Activated CD4-positive, CD25-positive, alpha-beta regulatory T cell (primary cell): ENCODE measurements around the gene RAB31.

Experiments used
- DNase-seq, 4 experiments: peaks; one replicate each; lab custom pipeline; 2025; lab: John Stamatoyannopoulos, UW

RAB31 gene

GRCh38 chr18:9865764-9866490, 157.8 kb downstream of the RAB31 start:
- no peak for DNase-seq

DNA sequence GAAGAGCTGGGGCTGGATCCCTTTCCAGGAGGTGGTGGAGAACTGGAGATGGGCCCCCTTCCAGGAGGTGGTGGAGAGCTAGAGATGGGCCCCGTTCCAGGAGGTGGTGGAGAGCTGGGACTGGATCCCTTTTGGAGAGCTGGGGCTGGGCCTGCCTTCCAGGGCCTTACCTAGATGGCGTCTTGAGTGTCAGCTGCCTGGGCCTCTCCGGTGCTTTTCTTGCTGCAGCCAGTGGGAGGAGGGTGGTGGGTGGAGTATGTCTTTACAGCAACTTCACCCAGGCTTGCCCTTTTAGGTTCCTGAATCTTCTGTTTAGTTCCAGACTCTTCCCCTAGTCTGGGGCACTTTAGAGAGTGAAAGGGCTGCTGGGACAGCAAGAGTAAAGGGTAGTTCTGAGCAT, 158.5 kb downstream of the RAB31 start:
- DNase-seq: no peak

DNA sequence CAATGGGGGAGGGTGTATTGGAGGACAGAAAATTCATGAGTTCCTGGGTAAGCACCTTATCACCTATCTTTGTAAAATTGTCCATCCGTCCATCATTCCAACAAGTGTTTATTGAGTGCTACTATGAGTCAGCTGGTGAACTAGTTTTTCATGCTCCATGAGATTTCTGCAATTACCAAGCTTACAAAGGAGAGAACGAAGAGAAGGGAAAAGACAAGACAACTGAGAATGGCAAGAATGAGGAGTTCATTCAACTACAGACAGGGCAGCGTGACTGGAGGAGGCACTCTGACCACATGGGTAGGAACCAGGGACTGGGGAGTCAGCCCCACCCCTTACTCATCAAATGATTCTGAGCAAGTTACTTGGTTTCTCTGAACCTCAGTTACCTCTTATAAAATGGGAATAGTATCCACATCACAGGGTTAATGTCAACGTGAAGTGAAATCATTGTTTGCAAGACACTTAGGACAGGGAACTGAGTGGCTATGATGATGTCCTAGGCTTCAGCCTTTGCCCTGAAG, 159.0 kb downstream of the RAB31 start:
- DNase-seq: no peak

DNA sequence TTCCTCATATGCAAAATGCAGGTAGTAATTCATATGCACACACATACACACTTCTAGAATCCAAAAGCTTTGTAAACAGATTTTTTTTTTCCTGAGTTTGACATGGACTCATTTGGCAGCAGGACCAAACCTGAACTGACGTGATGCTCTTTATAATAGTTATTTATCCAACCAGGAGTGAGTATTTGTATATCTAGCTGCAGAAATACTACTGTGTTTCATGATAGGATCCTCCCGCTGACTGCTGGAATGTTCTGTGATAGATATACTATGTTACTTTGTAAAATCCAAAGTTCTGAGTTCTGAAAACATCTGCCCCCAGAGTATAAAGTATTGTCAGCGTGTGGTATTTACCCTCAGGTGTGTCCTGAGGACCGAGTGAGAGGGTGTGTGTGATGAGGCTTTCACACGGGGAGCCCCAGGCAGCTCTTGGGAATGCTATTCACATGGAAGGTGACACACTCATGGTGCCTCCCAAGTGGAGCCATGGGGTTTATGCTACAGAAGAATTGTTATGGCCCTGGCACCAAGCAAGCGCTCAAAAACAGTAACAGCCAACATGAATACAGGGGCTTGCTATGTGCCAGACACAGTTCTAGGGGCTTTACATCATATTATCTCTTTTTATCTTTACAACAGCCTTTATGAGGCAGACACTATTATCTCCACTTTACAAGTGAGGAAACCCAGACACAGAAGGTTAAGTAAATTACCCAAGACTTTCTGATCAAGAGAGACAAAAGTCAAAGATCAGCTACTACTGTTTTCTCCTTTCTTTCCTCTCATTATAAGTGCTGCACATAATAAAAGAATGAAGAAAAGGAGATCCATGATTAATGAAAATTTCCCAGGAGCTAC, 161.0 kb downstream of the RAB31 start:
- DNase-seq: no peak

DNA sequence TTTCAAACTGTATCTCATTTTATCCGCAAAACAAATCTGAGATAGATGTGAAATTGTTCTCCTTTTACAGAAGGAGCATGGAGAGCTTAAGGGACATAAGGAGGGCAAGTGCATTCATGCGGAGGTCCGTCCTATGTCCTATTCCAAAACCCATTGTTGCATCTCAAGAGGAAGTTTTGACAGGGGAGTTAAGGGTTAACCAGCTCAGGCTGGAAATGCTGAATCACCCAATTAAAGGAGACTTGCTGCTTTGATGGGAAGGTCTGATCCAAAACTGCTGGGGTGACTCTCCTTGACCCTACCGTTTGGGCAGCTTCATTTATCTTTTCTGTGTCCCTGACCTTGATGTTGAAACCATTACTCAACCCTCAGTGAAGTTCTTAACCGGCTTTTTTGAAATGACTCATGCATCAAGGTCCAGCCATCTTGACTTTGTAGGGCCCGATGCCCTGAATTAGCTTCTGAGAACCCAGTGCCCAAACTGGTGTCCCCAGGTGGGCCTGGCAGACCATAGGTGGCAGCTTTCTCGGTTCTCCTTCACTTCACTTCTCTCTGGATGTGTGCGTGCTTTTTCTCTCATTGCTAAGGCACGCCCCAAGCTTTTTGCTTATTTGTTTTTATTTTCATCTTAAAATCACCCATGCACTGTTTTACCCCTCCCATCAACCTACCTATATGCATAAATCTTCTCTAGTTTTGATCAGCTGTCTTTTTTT, 161.8 kb downstream of the RAB31 start:
- DNase-seq: no peak

DNA sequence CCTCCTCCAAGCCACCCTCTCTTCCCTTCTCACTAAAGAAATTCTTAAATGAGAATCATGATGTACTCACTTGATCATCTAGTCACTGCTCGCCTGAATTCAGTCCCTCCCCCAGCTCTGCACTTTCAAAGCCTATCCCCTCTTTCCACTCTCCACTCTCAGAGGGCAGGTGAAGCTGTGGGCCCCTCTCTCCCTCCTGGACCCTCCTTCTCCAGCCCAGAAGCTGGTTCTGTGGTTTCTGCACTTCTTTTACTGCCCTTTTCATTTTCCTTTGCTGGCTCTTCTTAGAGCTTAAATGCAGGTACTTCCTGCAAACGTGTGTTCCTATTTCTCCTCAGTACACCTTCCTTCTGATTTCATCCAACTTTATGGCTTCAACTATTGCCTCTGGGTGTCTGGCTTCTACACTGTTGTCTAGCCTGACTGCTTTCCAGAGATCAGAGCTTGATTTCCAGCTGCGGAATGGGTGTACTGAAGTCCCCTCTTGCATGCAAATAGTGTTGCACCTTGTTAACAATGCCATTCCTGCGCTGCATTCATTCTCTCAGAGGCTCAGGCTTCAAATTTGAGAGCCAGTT, 162.4 kb downstream of the RAB31 start:
- no peak for DNase-seq

- no peak for DNase-seq
These were observed 163.2 kb downstream of the RAB31 start for GRCh38 chr18:9871244-9871746.

DNA sequence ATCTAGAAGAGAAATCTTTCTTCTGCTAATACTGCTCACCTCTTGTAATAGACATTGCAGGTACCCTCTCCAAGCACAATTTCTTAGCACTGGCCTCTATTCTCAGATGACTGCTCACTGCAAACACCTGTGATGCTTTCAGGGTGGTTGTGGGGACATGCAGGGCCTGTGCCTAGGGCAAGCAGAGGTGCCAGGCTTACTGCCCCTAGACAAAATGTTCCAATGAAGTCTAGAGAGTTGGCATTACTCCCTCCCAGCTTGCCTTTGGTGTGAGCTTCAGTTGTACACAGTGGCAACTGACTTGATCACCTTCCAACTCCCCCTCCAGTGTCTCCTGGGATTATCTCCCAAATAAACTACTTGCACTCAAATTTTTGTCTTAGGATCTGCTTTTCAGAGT, 164.7 kb downstream of the RAB31 start:
- DNase-seq: no peak

DNA sequence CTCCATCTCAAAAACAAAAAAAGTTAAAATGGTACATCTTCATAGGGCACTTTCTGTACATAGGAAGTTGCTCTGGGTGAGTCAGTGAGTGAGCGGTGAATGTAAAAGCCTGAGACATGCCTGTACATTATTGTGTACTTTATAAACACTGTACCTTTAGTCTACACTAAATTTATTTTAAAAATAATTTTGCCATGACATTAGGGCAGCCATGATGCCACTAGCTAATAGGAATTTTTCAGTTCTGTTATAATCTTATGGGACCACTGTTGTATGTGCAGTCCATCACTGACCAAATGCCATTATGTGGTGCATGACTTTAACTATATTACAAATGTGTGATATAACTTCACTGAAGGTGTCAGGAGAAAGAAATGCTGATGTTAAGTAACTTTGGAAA, 166.6 kb downstream of the RAB31 start:
- no peak for DNase-seq

DNA sequence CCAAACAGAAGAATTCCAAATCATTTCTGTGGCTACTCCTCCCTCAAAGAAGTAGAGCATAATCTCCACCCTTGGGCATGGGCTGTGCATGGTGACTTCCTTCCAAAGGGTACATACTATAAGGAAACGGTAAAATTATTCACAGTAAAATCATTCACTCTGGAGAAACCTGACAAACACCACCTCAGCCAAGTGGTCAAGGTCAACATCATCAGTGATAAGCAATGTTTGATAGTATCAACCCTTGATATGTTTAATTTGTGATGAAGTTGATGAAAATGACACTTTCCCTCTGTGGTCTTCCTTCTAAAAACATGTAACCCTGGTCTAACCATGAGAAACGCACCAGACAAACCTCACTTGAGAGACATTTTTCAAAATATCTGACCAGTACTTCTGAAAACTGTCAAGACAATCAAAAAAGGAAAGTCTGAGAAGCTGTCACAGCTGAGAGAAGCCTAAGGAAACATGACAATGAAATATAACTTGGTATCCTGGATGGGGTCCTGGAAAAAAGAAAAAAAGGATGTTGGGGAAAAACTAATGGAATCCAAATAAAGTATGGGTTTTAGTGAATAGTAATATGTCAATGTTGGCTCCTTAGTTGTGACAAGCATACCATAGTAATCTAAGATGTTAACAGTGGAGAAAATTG, 168.2 kb downstream of the RAB31 start:
- DNase-seq: no peak

DNA sequence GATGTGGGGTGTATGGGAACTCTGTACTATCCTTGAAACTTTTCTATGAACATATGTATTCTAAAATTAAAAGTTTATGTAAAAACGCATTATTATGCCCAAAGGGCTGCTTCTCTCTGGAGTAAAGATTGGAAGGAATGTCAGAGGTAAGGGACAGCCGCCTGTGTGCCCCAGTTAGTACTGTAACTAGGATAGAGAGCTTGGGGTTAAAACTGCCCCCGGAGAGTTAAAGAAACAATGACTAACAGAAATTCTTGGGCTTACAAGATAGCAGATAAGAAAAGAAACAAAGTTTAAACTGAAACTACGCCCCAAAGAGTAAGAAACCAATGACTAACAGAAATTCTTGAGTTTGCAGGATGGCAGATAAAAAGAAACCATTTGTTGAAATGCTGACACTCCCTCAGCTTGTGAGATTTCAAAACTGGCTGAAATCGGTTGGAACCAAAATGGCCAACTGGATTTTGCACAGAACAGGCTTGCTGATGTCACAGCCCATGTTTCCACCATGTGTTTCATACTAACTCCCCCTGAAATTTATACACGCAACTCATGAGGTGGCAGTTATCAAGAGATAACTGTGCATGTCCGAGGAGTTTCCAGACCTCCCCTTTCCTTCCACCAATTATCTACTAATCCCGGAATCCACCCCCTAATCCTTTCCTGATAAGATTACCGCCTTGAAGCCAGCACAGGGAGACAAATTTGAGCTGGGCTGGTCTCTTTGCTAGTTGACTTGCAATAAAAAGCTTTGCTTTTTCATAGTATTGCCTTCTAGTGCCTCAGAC, 169.0 kb downstream of the RAB31 start:
- no peak for DNase-seq

DNA sequence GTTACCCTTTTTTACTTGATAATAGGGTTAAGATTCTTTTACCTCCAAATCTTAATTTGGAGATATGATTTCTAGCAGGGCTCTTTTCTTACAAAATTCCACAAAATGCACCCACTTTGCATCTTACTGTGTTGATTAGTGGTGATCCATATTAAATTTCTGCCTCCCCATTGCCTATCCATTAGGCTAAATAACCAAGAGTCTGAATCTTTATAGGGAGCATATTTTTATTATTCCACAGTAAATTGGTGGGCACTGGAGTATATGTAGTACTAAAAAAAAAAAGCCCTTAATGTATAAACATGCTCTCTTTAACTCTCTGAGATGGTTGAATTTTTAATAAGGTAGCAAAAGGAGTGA, 169.5 kb downstream of the RAB31 start:
- no peak for DNase-seq

DNA sequence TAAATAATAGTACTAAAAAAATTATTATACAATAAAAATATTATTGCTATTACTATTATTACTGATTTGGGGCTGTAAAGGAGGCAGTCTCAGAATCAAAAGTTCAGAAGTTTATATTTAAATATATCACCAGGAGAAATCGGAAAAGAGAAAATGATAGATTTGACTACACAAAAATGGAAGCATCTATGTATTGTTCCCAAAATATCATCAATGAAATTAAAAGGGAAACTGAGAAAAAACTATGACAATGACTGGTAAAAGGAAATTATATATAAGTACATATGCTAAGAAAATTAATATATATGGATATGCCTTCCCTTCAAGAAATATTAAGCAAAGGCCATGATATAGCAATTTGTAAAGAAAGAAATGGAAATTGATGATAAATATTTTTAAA, 170.0 kb downstream of the RAB31 start:
- DNase-seq: no peak

DNA sequence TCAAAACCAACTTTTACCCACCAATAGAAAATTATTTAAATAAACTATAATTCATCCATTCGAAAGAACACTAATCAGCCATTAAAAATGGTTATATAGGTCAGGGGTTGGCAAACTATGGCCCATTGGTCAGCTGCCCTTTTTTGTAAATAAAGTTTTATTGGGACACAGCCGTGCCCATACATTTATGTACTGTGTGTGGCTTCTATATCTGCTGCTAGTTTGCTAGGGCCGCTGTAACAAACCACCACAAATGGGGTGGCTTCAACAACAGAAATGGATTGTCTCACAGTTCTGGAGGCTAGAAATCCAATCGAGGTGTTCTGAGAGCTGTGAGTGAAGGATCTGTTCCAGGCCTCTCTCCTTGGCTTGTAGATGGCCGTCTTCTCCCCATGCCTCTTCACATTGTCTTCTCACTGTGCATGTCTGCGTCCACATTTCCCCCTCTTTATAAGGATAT, 170.7 kb downstream of the RAB31 start:
- no peak for DNase-seq

DNA sequence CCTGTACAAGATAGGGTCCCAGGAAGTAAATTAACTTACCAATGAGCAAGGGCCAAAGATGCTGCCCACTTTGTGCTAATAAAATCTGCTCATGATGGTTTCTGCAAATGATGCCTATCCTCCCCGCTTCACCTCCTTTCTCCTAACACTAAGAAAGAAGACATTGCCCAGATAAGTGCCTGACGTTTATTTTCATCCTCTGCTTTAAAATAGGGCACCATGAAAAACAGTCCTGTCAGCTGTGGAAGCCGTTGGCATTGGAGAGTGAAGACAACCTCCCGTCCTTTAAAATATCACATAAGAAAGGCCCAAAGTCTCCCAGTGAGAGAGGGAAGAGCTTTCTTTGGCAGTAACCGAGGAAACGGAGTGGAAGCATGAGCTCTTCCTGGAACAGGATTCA, 176.0 kb downstream of the RAB31 start:
- DNase-seq: no peak

DNA sequence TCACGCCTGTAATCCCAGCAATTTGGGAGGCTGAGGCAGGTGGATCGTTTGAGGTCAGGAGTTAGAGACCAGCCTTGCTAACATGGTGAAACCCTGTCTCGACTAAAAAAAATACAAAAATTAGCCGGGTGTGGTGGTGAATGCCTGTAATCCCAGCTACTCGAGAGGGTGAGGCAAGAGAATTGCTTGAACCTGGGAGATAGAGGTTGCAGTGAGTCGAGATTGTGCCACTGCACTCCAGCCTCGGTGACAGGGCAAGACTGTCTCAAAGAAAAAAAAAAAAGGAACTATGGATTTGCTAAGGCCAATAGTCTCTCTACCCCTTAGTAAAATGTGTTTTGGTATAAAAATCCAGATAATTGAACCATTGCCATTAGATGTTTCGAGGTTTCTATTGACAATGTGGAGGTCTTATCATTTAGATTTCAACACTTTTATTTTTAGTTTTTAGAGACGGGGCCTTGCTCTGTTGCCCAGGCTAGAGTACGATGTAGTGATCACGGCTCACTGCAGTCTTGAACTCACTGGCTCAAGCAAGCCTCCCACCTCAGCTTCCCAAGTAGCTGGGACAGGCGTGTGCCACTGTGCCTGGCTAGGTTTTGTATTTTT, 176.5 kb downstream of the RAB31 start:
- no peak for DNase-seq

- DNase-seq: no peak
These were observed 177.3 kb downstream of the RAB31 start, which contains the start of gene TXNDC2 for GRCh38 chr18:9885170-9886004. TSS of gene TXNDC2 (plus strand) at chr18:9885973. CDS start at chr18:9886681, 708 bp downstream.

- DNase-seq: no peak
These were observed 177.9 kb downstream of the RAB31 start for GRCh38 chr18:9886005-9886348.

DNA sequence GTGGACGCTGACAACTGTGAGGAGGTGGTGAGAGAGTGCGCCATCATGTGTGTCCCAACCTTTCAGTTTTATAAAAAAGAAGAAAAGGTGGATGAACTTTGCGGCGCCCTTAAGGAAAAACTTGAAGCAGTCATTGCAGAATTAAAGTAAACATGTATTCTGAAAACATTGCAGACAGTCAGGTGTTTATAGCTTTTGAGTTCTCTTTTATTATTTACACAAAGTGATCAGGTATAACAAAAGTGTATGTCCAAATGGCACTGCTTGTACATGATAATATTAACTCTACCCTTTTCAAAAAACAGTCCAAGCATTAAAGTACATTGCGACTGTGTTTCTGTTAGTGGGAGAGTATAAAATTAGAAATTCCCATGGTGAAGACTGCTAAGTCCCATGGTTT, 179.9 kb downstream of the RAB31 start:
- no peak for DNase-seq
